GM18502 (cell line): ENCODE results near the gene FUT3.

ENCODE experiments used
- ATAC-seq: cut with Tn5 transposase; IDR thresholded peaks from one replicate; pipeline ENCODE4 v1.9.1; 2021; ENCODE audit warnings: mild to moderate bottlenecking; ENCODE audit not compliant: unreplicated experiment, poor library complexity

Gene FUT3

DNA sequence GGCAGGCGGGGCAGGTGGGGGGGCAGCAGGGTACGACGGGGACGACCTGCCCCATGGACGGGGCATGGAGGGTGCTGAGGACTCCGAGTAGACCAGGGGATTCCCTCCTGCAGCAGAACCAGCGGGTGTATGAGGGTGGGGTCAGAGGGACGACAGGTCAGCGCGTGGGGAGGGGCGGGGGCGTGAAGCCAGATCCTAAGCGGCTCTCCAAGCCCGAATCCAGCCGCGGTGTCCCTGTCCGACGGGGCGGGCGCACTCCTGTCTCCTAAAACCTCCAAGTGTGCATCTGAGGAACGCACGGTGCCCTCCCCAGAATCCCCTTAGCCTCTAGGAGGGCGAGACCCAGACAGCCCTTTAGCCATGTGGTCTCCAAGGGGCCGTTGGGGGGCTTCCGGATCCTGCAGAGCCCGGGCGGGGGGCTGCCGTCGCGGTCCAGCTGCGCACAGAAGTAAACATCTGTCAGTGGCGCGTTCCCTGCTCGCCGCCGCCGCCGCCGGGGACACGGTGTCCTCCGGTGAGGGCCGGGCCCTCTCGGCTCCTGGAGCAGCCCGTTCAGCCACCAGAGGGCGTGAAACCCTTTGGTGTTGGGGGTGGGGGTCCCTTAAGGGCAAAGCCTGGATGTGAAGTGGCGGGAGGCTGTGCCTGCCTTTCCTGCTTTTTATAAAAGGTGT is 45.7 kb downstream of the FUT3 start:
- no peak for ATAC-seq

DNA sequence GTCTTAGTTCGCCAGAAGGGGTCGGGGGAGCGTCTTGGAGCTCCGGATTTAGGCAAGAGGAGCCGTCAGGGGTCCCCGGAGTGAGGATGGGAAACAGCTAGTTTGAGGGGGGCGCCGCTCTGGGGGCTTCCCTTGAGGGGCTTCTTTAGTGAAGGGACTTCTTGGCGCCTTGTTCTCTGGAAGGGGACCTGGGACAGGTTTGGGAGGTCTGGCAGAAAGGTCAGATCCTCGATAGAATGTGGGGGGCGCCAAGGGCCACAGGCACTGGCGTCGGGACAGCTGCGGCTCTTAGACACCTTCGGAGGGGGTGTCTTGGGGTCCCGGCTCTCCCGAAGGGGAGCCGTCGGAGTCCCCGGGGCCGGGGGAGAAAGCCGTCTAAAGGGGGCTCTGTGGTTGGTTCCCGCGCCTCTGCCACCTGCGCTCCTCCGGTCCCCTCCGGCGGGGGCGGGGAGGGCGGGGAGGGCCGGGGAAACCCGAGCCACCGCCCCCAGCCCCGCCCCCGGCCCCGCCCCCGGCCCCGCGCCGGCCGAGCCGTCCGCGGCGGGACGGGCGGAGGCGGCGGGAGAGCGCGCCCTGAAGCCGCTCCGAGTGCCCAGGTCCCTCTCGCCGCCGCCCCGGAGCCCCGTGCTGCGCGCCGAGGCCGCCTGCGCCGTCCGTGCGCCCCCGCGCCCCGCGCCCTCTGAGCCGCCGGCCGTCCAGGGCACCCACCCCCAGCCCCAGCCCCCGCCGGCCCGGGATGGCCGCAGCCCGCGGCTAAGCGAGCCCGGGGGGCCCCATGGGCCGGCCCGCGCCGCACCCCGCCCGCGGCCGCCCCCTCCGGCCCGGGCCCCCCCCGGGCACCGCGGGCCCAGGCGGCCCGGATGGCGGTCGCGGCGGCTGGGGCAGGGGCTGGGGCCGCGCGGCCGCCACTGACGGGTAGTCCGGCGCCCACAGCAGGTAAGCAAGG is 46.5 kb downstream of the FUT3 start, which contains the start of gene NRTN:
TSS of gene NRTN (plus strand) at position 552 of the 946 bp plus-strand sequence. CDS start 19,099 bp downstream, outside the sequence.
- no peak for ATAC-seq

DNA sequence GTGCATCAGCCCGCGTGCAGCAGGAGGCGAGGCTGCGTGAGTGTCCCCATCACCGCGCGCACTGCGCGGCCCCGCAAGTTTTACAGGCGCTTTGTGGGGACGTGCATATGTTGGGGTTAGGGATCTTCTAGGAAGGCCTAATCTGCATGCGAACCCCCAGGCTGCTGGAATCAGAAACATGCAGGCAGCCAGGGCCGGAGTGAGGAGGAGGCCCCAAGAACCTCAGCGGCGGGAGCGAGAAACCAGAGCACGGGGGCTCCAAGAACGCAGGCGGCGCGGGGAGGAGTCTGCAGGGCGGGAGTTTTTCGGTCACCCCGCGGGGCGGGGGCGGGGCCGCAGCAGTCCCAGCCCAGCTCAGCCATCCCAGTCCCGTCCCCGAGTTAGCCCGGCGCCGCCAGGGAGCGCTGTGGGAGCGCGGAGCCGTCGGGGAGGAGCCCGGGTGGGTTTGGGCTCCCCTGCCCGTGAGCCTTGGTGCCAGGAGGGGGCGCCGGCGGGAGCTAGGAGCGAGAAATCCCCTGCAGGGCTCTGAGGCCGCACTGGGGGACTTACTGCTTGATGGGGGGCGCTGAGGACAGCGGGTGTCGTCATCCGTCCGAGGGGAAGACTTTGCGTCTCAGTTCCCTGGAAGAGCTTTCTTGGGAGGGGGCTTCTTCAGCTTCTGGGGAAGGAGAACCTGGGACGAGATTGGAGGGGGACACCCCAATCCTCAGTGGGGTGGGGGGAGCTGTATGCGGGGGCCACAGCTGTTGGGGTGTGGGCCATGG is 47.3 kb downstream of the FUT3 start:
- ATAC-seq: peak; percentile 82

- ATAC-seq: no peak
Measured at GRCh38 chr19:5803441-5803751, 47.9 kb downstream of the FUT3 start.

DNA sequence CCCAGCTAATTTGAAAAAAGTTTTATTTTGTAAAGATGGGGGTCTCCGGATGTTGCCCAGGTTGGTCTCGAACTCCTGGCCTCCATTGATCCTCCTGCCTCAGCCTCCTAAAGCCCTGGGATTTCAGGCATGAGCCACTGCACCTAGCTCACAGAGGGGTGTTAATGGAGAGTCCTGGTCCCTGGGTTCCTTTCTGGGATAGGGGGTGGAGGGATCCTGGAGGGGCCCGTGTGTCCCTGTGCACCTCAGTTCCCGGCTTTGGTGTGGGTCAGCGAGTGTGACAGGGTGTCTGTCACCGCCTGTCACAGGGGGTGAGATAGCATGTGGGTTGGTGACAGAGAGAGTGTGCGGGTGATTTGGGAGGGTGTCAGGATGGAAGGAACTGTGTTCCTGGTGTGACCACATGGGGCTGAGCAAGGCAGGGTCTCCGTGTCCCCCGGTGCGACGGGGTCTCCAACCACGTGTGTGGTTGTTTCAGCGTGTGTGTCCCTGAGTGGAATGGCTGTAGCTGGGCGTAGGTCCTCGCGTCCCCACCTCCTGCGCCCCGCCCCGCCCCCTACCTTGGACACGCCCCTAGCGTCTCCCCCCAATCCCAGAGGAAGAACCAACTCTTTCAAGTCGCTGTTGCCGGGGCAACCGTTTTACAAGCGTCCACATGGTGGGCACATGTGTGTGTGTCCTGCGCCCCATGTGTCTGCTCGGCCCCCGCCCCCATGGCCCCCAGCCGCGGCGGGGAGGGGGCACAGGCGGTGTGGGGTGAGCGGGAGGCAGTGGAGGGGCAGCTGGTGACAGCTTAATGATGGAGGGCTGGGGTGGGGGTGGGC is 49.2 kb downstream of the FUT3 start:
- ATAC-seq: no peak

DNA sequence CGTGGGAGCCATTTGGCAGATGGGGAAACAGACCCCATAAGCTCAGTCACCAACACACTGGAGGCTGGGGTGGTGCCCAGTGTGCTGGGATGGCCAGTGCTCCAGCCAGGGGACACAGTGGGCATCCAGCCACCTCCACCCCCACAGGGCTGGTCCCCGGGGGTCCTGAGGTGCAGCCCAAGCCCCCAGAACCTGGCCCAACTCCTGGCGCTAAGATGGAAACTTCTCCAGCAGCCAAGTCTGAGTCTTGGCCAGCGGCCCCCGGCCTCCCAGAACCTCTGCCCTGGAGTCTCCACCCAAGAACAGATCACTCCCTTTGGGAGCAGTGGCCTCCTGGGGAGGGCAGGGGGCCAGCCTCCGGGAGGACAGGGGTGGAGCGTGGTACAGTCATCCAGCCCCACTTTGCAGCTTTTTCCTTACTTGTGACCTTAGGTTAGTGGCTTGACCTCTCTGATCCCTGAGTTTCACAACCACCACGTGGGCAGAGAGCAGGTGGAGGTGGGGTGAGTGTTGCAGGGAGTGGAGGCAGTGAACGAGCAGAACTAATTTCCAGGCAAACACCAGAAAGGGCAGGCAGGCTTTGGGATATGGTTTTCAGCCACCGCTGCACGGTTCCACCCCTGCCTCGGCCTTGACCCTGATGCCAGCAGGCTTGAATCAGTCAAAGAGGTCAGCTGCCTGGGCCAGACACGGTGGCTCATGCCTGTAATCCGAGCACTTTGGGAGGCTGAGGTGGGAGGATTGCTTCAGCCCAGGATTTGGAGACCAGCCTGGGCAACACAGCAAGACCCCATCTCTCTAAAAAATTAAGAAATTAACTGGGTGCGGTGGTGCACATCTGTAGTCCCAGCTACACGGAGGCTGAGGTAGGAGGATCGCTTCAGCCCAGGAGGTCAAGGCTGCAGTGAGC is 50.6 kb downstream of the FUT3 start:
- no peak for ATAC-seq

- ATAC-seq: no peak
Measured at GRCh38 chr19:5799247-5800241, 51.7 kb downstream of the FUT3 start.

GRCh38 chr19:5798244-5798643 is 53.0 kb downstream of the FUT3 start:
- no peak for ATAC-seq

- no peak for ATAC-seq
Measured at GRCh38 chr19:5795382-5795919, 55.8 kb downstream of the FUT3 start.

DNA sequence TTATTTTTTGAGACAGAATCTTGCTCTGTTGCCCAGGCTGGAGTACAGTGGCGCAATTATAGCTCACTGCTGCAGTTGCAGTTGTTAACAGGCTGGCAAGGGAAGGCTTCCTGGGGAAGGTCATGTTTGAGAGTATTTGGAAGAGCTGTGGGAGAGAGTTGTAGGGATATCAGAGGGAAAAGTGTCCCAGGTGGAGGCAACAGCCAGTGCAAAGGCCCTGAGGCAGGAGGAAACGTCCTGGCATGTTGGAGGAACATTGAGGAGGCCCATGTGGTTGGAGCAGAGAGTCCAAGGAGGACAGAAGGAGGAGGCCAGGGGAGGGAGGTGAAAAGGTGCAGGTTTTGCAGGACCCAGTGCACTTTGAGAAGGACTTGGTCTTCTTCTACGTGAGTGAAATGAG is 58.1 kb downstream of the FUT3 start:
- no peak for ATAC-seq
